NCI-H226 (cell line): Measurements from ENCODE around the gene MBD3L4.
A peak's percentile ranks its signal among the peaks of the same experiment; 100 is the strongest.
"Not testable (repeated sequence)": the region's sequence is repeated elsewhere in the genome, so short reads cannot be mapped to it uniquely, and the experiment has no call there.

ENCODE experiments used
- DNase-seq: peaks from one replicate; pipeline ENCODE4 v3.0.0-alpha.2; 2015

MBD3L4 gene

GRCh38 chr19:7040079-7040478 lies at the start of gene MBD3L4:
TSS of gene MBD3L4 (minus strand) at chr19:7040179. CDS start at chr19:7040144, 35 bp downstream.
- DNase-seq = not testable (repeated sequence)

- DNase-seq = no peak
Measured at GRCh38 chr19:7088999-7089398, 49.0 kb upstream of the MBD3L4 start.

GRCh38 chr19:7083076-7083956 lies 43.3 kb upstream of the MBD3L4 start:
- DNase-seq = no peak

GRCh38 chr19:7078008-7078407 lies 38.0 kb upstream of the MBD3L4 start:
- DNase-seq = no peak

GRCh38 chr19:7076151-7076550 lies 36.2 kb upstream of the MBD3L4 start:
- no peak for DNase-seq

- no peak for DNase-seq
Measured at GRCh38 chr19:7074705-7075282, 34.8 kb upstream of the MBD3L4 start.

GRCh38 chr19:7072541-7072940 lies 32.6 kb upstream of the MBD3L4 start:
- DNase-seq = no peak

GRCh38 chr19:7069904-7070226 lies 29.9 kb upstream of the MBD3L4 start:
- DNase-seq = no peak

GRCh38 chr19:7069042-7069903 lies 29.3 kb upstream of the MBD3L4 start, which contains the start of gene ZNF557:
TSS of gene ZNF557 (plus strand) at chr19:7069703. CDS start at chr19:7075075, 5,372 bp downstream.
- DNase-seq = peak; percentile 88

GRCh38 chr19:7068599-7068998 lies 28.6 kb upstream of the MBD3L4 start:
- no peak for DNase-seq

GRCh38 chr19:7067716-7068115 lies 27.7 kb upstream of the MBD3L4 start:
- DNase-seq = peak; percentile 16

- DNase-seq = not testable (repeated sequence)
Measured at GRCh38 chr19:7067122-7067521, 27.1 kb upstream of the MBD3L4 start.

GRCh38 chr19:7063764-7064418 lies 23.9 kb upstream of the MBD3L4 start:
- no peak for DNase-seq

GRCh38 chr19:7063339-7063738 lies 23.4 kb upstream of the MBD3L4 start:
- DNase-seq = no peak

GRCh38 chr19:7059977-7060376 lies 20.0 kb upstream of the MBD3L4 start:
- not testable (repeated sequence) for DNase-seq

GRCh38 chr19:7058576-7058975 lies 18.6 kb upstream of the MBD3L4 start, which contains the start of gene MBD3L3:
TSS of gene MBD3L3 (minus strand) at chr19:7058676. CDS start at chr19:7058605, 71 bp downstream.
- DNase-seq = not testable (repeated sequence)

GRCh38 chr19:7056371-7056770 lies 16.4 kb upstream of the MBD3L4 start:
- not testable (repeated sequence) for DNase-seq

- not testable (repeated sequence) for DNase-seq
Measured at GRCh38 chr19:7055679-7056078, 15.7 kb upstream of the MBD3L4 start.

- not testable (repeated sequence) for DNase-seq
Measured at GRCh38 chr19:7054635-7055368, 14.8 kb upstream of the MBD3L4 start.

- DNase-seq = not testable (repeated sequence)
Measured at GRCh38 chr19:7052896-7053295, 12.9 kb upstream of the MBD3L4 start.

- DNase-seq = not testable (repeated sequence)
Measured at GRCh38 chr19:7051421-7051820, 11.4 kb upstream of the MBD3L4 start.

GRCh38 chr19:7049021-7049420 lies 9.0 kb upstream of the MBD3L4 start, which contains the start of gene MBD3L2:
TSS of gene MBD3L2 (plus strand) at chr19:7049321. CDS start at chr19:7049374, 53 bp downstream.
- not testable (repeated sequence) for DNase-seq
